GM12878 (cell line): ENCODE results near the gene SPAAR.

ENCODE experiments used
- RAD21 ChIP-seq: IDR thresholded peaks from 2 replicates; pipeline ENCODE4 v1.6.1; 2011; ENCODE audit warnings: mild to moderate bottlenecking, low read depth, low read length, moderate library complexity; ENCODE audit not compliant: insufficient read depth
- REST ChIP-seq: IDR thresholded peaks from 2 replicates; pipeline ENCODE4 v1.6.1; 2012; ENCODE audit warnings: mild to moderate bottlenecking, low read depth, low read length
- RFX5 ChIP-seq: IDR thresholded peaks from 2 replicates; pipeline ENCODE4 v1.6.1; 2011; ENCODE audit warnings: low read depth, low read length, improper control_type of control experiment
- TF ChIP-seq, protein P1 (sequence below), 3 experiments: IDR thresholded peaks in 2 of 3; conservative IDR thresholded peaks in 1 of 3; 2 replicates each; pipeline ENCODE4 v1.5.1; 2011; ENCODE audit warnings: low read depth in 3 of 3, low read length in 3 of 3, mild to moderate bottlenecking in 3 of 3, control low read depth in 2 of 3, moderate library complexity in 2 of 3, inconsistent platforms in 1 of 3, mixed read lengths in 1 of 3; ENCODE audit not compliant: control insufficient read depth in 2 of 3, insufficient read depth in 1 of 3; ENCODE audit errors: extremely low read depth in 1 of 3

GRCh38 chr9:35918780-35919179 lies 9.5 kb downstream of the SPAAR start:
- TF ChIP-seq REST (no peak), RAD21 (no peak), RFX5 (no peak)
- TF ChIP-seq, protein P1, sequence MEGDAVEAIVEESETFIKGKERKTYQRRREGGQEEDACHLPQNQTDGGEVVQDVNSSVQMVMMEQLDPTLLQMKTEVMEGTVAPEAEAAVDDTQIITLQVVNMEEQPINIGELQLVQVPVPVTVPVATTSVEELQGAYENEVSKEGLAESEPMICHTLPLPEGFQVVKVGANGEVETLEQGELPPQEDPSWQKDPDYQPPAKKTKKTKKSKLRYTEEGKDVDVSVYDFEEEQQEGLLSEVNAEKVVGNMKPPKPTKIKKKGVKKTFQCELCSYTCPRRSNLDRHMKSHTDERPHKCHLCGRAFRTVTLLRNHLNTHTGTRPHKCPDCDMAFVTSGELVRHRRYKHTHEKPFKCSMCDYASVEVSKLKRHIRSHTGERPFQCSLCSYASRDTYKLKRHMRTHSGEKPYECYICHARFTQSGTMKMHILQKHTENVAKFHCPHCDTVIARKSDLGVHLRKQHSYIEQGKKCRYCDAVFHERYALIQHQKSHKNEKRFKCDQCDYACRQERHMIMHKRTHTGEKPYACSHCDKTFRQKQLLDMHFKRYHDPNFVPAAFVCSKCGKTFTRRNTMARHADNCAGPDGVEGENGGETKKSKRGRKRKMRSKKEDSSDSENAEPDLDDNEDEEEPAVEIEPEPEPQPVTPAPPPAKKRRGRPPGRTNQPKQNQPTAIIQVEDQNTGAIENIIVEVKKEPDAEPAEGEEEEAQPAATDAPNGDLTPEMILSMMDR (IDR thresholded peaks at IDR 0.05 in 2 of 3, conservative IDR thresholded peaks at IDR 0.05 in 1 of 3; ENCODE audit: control insufficient read depth in 2 of 3, extremely low read depth in 1 of 3, insufficient read depth in 1 of 3, low read depth in 3 of 3, low read length in 3 of 3): no peak
